CD4-positive, CD25-positive, alpha-beta regulatory T cell (primary cell): ENCODE data around the gene MSH6. TPM values are rescaled to one million over a fixed set of nuclear protein-coding genes. Genes with fewer than 3 reads are reported as not detected.

Experiments used
- ATAC-seq, 2 donors: fragments of 150-1000 bp; cut with Tn5 transposase; one replicate each; pipeline ENCODE4 v1.10.0; 2021; ENCODE audit warnings: low read depth in 2 of 2, moderate number of reproducible peaks in 2 of 2, moderate library complexity in 1 of 2
- DNase-seq, 3 donors: peaks; one replicate each; pipeline versions ENCODE4 v3.0.0 to v3.0.0-alpha.2; 2012 to 2022; ENCODE audit warnings: mixed read lengths in 1 of 3
- H3K27ac ChIP-seq: one replicate; pipeline ENCODE4 v1.7.0; 2013; ENCODE audit warnings: mild to moderate bottlenecking, low read length; ENCODE audit not compliant: insufficient read depth, poor library complexity, severe bottlenecking
- H3K27me3 ChIP-seq: one replicate; pipeline ENCODE4 v1.7.0; 2013; ENCODE audit warnings: low read length; ENCODE audit not compliant: control insufficient read depth, insufficient read depth
- H3K36me3 ChIP-seq: one replicate; pipeline ENCODE4 v1.7.0; 2013; ENCODE audit warnings: mild to moderate bottlenecking, low read length, moderate library complexity; ENCODE audit not compliant: control insufficient read depth, insufficient read depth
- H3K4me1 ChIP-seq: 2 replicates; pipeline ENCODE4 v1.7.0; 2013; ENCODE audit warnings: mild to moderate bottlenecking, low read length; ENCODE audit not compliant: insufficient read depth, control insufficient read depth, poor library complexity, severe bottlenecking
- H3K4me3 ChIP-seq: one replicate; pipeline ENCODE4 v1.7.0; 2013; ENCODE audit warnings: low read depth, mild to moderate bottlenecking, low read length, moderate library complexity
- H3K9me3 ChIP-seq, 2 experiments: 1 replicate in 1 of 2; 2 replicates in 1 of 2; pipeline ENCODE4 v1.7.0; 2013; ENCODE audit warnings: low read length in 2 of 2, mild to moderate bottlenecking in 1 of 2, moderate library complexity in 1 of 2; ENCODE audit not compliant: control insufficient read depth in 2 of 2
- H3K27ac Mint-ChIP-seq, 3 donors: one replicate each; pipeline ENCODE4 v1.8.0; 2020 to 2022; ENCODE audit warnings: mild to moderate bottlenecking in 3 of 3, mixed read lengths in 3 of 3, moderate library complexity in 2 of 3
- H3K27me3 Mint-ChIP-seq: one replicate; pipeline ENCODE4 v1.8.0; 2022; ENCODE audit warnings: mild to moderate bottlenecking, mixed read lengths
- H3K36me3 Mint-ChIP-seq: one replicate; pipeline ENCODE4 v1.8.0; 2020; ENCODE audit warnings: mixed read lengths
- H3K4me1 Mint-ChIP-seq, 4 donors: one replicate each; pipeline ENCODE4 v1.8.0; 2020 to 2022; ENCODE audit warnings: mixed read lengths in 4 of 4, mild to moderate bottlenecking in 1 of 4
- H3K4me3 Mint-ChIP-seq, 4 donors: one replicate each; pipeline ENCODE4 v1.8.0; 2020 to 2022; ENCODE audit warnings: mild to moderate bottlenecking in 4 of 4, mixed read lengths in 4 of 4, moderate library complexity in 3 of 4
- H3K9me3 Mint-ChIP-seq, 7 donors: one replicate each; pipeline ENCODE4 v1.8.0; 2020 to 2022; ENCODE audit warnings: mixed read lengths in 7 of 7, mild to moderate bottlenecking in 3 of 7, moderate library complexity in 2 of 7
- polyA plus RNA-seq, 4 donors: library from polyadenylated mRNA; unstranded; fragments of 300-500 nt; fragmentation: Illumina TruSeq; gene quantifications; one replicate each; pipeline ENCODE4 v1.2.3, GENCODE V29; 2021
- total RNA-seq: library from RNA; stranded (reverse); gene quantifications from one replicate; pipeline ENCODE4 v1.2.3, GENCODE V29; 2022

MSH6 gene
- total and polyA plus RNA-seq, 5 donors from 2014 or later: 19.7 to 36.8 (median 27.1) TPM

DNA sequence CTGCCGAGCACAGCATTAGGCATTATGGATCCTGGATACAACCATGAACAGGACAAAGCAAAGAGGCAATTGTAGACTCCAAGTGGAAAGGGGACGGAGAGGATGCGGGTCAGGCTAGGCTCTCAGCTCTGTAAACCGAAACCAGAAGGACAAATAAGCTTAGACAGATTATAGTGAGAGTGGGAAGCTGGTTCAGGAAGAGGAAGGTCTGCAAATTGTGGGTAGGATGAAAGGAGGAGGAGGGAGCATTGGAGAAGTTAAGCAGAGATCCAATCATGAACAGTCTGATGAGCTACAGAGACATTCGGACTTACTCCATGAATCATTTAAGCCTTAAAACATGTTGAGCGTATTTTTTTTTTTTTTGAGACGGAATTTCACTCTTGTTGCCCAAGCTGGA, 3.0 kb downstream of the MSH6 start:
- Mint-ChIP-seq H3K27me3 (no peaks in the 10 kb centered on the region), H3K36me3 (peaks cover 3% of the 10 kb centered on the region), H3K27ac (peak overlapping the region in 2 of 3 donors; percentile 60 to 90), H3K9me3 (peaks cover 0 to 1% (median 0%) of the 10 kb centered on the region in 7 donors), H3K4me3 (peak overlapping the region in 3 of 4 donors; percentile 2 to 99 (median 42)), H3K4me1 (peaks cover 21 to 55% (median 28%) of the 10 kb centered on the region in 4 donors)
- Histone ChIP-seq H3K4me1 (peaks cover 27% of the 10 kb centered on the region), H3K27me3 (no peaks in the 10 kb centered on the region), H3K4me3 (peak overlapping the region; percentile 27), H3K36me3 (no peaks in the 10 kb centered on the region), H3K9me3 (no peaks in the 10 kb centered on the region), H3K27ac (no peak overlapping the region)
- ATAC-seq (no peak), DNase-seq (no peak)

DNA sequence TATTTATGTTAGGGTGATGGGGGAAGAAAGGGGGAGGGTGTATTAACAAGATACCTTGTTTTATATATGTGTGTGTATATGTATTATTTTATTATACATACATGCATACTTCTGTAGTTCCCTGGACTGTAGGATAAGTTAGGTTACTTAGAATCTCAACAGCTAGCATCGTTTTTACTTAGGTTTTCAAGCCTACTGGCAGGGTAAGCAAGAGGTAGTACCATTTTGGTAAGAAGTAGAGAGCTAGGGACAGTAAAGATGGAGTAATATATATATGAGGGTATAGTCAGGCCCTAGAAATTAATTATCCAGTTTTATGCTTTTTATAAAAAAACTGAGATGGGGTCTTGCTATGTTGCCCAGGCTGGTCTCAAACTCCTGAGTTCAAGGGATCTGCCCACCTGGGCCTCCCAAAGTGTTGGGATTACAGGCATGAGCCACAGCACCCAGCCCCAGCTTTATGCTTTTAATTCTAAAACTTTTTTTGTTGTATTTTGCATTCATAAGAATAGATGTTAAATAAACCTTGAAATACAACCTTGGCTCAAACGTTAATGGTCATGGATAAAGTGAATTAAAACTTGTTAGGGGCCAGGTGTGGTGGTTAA, 13.2 kb downstream of the MSH6 start:
- Mint-ChIP-seq H3K4me3 (no peak overlapping the region), H3K36me3 (peaks cover 48% of the 10 kb centered on the region), H3K27ac (peak overlapping the region in 2 of 3 donors; percentile 43 to 58), H3K4me1 (peaks cover 4 to 17% (median 13%) of the 10 kb centered on the region in 4 donors), H3K27me3 (no peaks in the 10 kb centered on the region), H3K9me3 (peaks cover 0 to 2% (median 0%) of the 10 kb centered on the region in 7 donors)
- Histone ChIP-seq H3K36me3 (peaks cover 65% of the 10 kb centered on the region), H3K27ac (no peak overlapping the region), H3K4me3 (no peak overlapping the region), H3K4me1 (no peaks in the 10 kb centered on the region), H3K9me3 (no peaks in the 10 kb centered on the region), H3K27me3 (no peaks in the 10 kb centered on the region)
- ATAC-seq (no peak), DNase-seq (no peak)

DNA sequence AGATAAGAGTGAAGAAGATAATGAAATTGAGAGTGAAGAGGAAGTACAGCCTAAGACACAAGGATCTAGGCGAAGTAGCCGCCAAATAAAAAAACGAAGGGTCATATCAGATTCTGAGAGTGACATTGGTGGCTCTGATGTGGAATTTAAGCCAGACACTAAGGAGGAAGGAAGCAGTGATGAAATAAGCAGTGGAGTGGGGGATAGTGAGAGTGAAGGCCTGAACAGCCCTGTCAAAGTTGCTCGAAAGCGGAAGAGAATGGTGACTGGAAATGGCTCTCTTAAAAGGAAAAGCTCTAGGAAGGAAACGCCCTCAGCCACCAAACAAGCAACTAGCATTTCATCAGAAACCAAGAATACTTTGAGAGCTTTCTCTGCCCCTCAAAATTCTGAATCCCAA, 15.7 kb downstream of the MSH6 start:
- no peak overlapping the region for H3K27ac Mint-ChIP-seq
- H3K9me3 ChIP-seq: peaks cover 3 to 9% of the 10 kb centered on the region in 2 experiments
- peaks cover 0 to 9% (median 4%) of the 10 kb centered on the region in 7 donors for H3K9me3 Mint-ChIP-seq
- DNase-seq (no peak), ATAC-seq (no peak)
- H3K4me1 Mint-ChIP-seq: peaks cover 2 to 15% (median 12%) of the 10 kb centered on the region in 4 donors
- H3K27me3 Mint-ChIP-seq: no peaks in the 10 kb centered on the region
- H3K27ac ChIP-seq: no peak overlapping the region
- H3K4me3 Mint-ChIP-seq: no peak overlapping the region
- peaks cover 79% of the 10 kb centered on the region for H3K36me3 ChIP-seq
- H3K36me3 Mint-ChIP-seq: peaks cover 64% of the 10 kb centered on the region
- no peak overlapping the region for H3K4me3 ChIP-seq
- H3K4me1 ChIP-seq: no peaks in the 10 kb centered on the region
- no peaks in the 10 kb centered on the region for H3K27me3 ChIP-seq

DNA sequence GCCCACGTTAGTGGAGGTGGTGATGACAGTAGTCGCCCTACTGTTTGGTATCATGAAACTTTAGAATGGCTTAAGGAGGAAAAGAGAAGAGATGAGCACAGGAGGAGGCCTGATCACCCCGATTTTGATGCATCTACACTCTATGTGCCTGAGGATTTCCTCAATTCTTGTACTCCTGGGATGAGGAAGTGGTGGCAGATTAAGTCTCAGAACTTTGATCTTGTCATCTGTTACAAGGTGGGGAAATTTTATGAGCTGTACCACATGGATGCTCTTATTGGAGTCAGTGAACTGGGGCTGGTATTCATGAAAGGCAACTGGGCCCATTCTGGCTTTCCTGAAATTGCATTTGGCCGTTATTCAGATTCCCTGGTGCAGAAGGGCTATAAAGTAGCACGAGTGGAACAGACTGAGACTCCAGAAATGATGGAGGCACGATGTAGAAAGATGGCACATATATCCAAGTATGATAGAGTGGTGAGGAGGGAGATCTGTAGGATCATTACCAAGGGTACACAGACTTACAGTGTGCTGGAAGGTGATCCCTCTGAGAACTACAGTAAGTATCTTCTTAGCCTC, 16.2 kb downstream of the MSH6 start:
- no peak for DNase-seq
- H3K27ac Mint-ChIP-seq: peak overlapping the region in 1 of 3 donors; percentile 8
- peaks cover 84% of the 10 kb centered on the region for H3K36me3 ChIP-seq
- no peak for ATAC-seq
- H3K4me3 ChIP-seq: no peak overlapping the region
- H3K36me3 Mint-ChIP-seq: peaks cover 69% of the 10 kb centered on the region
- H3K9me3 Mint-ChIP-seq: peaks cover 0 to 10% (median 4%) of the 10 kb centered on the region in 7 donors
- no peaks in the 10 kb centered on the region for H3K4me1 ChIP-seq
- peaks cover 2 to 15% (median 12%) of the 10 kb centered on the region in 4 donors for H3K4me1 Mint-ChIP-seq
- H3K27ac ChIP-seq: no peak overlapping the region
- H3K9me3 ChIP-seq: peaks cover 6 to 14% of the 10 kb centered on the region in 2 experiments
- H3K4me3 Mint-ChIP-seq: no peak overlapping the region
- no peaks in the 10 kb centered on the region for H3K27me3 Mint-ChIP-seq
- no peaks in the 10 kb centered on the region for H3K27me3 ChIP-seq

DNA sequence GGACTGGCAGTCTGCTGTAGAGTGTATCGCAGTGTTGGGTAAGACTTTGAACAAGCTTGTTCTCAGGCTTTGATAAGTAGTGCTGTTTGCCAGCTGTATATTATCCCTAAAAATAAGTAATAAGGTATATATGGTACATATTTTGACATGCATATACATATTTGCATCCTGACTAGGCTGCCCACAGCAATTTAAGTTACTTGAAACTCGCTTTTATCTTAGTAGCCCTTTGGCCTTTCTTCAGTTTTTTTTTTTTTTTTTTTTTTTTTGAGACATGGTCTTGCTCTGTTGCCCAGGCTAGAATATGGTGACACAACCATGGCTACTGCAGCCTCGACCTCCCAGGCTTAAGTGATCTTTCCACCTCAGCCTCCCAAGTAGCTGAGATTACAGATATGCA, 18.2 kb downstream of the MSH6 start:
- H3K4me3 ChIP-seq: no peak overlapping the region
- peaks cover 6 to 14% of the 10 kb centered on the region in 2 experiments for H3K9me3 ChIP-seq
- ATAC-seq (no peak), DNase-seq (no peak)
- H3K36me3 ChIP-seq: peaks cover 92% of the 10 kb centered on the region
- Mint-ChIP-seq H3K27me3 (no peaks in the 10 kb centered on the region), H3K27ac (peak overlapping the region in 1 of 3 donors; percentile 4), H3K4me1 (peaks cover 0 to 12% (median 10%) of the 10 kb centered on the region in 4 donors), H3K4me3 (no peak overlapping the region), H3K9me3 (peaks cover 0 to 10% (median 7%) of the 10 kb centered on the region in 7 donors), H3K36me3 (peaks cover 77% of the 10 kb centered on the region)
- no peaks in the 10 kb centered on the region for H3K4me1 ChIP-seq
- no peak overlapping the region for H3K27ac ChIP-seq
- H3K27me3 ChIP-seq: no peaks in the 10 kb centered on the region

DNA sequence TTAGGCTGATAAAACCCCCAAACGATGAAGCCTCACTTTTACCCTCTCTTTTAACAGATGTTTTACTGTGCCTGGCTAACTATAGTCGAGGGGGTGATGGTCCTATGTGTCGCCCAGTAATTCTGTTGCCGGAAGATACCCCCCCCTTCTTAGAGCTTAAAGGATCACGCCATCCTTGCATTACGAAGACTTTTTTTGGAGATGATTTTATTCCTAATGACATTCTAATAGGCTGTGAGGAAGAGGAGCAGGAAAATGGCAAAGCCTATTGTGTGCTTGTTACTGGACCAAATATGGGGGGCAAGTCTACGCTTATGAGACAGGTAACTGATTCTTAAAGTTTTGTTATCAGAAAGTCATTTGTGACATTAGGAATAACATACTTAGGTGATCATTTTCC, 20.4 kb downstream of the MSH6 start:
- DNase-seq: no peak
- H3K27me3 ChIP-seq: no peaks in the 10 kb centered on the region
- no peak overlapping the region for H3K27ac ChIP-seq
- no peak for ATAC-seq
- no peak overlapping the region for H3K4me3 ChIP-seq
- peaks cover 85% of the 10 kb centered on the region for H3K36me3 Mint-ChIP-seq
- no peak overlapping the region for H3K27ac Mint-ChIP-seq
- no peaks in the 10 kb centered on the region for H3K27me3 Mint-ChIP-seq
- H3K36me3 ChIP-seq: peaks cover 92% of the 10 kb centered on the region
- no peaks in the 10 kb centered on the region for H3K4me1 ChIP-seq
- H3K4me3 Mint-ChIP-seq: no peak overlapping the region
- peaks cover 0 to 10% (median 6%) of the 10 kb centered on the region in 7 donors for H3K9me3 Mint-ChIP-seq
- H3K9me3 ChIP-seq: peaks cover 6 to 14% of the 10 kb centered on the region in 2 experiments
- H3K4me1 Mint-ChIP-seq: peaks cover 3 to 8% (median 6%) of the 10 kb centered on the region in 4 donors

DNA sequence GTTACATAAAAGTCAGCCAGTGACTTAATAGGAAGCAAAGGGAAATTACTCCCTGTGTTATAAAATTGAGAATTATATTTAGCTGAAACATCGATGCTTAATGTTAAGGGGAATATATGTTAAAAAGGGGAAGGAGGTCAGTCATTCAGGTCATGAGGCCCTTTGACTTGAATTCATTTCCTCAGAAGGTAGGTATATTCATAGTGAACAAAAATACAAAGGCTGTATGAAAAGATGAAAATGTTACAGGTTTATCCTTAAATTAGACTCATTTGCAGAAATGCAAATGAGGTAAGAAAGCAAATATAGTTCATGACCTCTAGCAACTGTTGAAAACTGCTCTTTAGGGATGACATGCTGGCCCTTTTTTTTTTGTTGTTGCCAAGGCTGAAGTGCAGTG, 20.8 kb downstream of the MSH6 start:
- Mint-ChIP-seq H3K27ac (no peak overlapping the region), H3K4me3 (no peak overlapping the region), H3K9me3 (peaks cover 0 to 10% (median 6%) of the 10 kb centered on the region in 7 donors), H3K36me3 (peaks cover 83% of the 10 kb centered on the region), H3K27me3 (no peaks in the 10 kb centered on the region), H3K4me1 (peaks cover 3 to 8% (median 6%) of the 10 kb centered on the region in 4 donors)
- Histone ChIP-seq H3K9me3 (peaks cover 6 to 14% of the 10 kb centered on the region in 2 experiments), H3K27ac (no peak overlapping the region), H3K4me1 (no peaks in the 10 kb centered on the region), H3K36me3 (peaks cover 92% of the 10 kb centered on the region), H3K4me3 (no peak overlapping the region), H3K27me3 (no peaks in the 10 kb centered on the region)
- ATAC-seq (no peak), DNase-seq (no peak)
